HG03159 (cell line): ENCODE measurements around the gene AGXT2.

Source experiments
- ATAC-seq: cut with Tn5 transposase; IDR thresholded peaks from one replicate; pipeline ENCODE4 v1.9.1; 2021; ENCODE audit warnings: mild to moderate bottlenecking, moderate library complexity; ENCODE audit not compliant: unreplicated experiment

Gene AGXT2

DNA sequence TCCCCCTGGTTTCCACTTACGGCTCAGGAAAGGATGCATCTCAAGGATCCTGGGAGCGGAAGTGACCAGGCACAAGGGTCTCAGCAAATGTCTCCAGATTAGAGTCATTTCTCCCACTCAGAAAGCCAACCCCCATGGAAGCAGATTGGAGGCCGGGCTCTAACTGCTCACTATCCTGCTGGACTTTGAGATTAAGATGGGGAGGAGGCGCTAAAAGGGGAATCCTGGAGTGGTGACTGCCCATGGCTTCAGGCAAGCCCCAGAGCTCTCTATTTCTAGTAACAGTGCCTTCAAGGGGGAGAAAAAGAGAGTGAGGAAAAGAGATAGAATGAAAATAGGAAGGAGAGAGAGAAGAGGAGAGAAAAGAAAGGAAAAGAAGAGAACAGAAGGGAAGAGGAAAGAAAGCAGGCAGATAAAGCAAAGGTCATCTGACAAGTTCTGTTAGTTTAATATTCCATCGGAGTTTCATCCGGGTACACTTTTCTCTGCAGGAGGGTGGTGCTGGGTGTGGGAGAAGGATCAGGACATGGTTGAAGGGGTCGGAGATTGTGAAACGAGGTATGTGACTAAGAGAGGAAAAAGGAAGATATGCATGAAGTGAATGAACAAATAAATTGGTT, at the start of gene AGXT2:
Gene AGXT2 (minus strand): TSS at position 165 of the 620 bp plus-strand sequence. CDS start 57 bp downstream, at position 108.
- ATAC-seq: no peak

GRCh38 chr5:35096932-35097331, 49.2 kb upstream of the AGXT2 start:
- no peak for ATAC-seq

DNA sequence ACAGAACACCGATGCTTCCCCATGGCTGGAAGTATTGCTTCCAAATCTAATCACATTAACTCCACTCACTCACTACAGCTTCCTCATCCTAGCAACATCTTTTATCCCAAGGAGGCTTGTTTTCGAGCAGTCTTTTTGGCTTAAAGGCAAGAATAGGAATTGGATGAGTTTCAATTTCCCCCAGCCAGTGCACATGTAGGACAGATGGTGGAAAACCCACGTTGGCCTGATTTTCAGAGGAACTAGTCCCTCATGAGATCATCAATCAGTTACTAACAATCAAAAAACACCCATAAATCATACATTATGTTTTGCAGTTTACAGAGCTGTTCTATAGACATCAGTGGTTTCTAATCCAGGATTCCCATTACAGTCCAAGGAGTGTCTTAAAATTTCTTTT, 48.5 kb upstream of the AGXT2 start:
- ATAC-seq: no peak

DNA sequence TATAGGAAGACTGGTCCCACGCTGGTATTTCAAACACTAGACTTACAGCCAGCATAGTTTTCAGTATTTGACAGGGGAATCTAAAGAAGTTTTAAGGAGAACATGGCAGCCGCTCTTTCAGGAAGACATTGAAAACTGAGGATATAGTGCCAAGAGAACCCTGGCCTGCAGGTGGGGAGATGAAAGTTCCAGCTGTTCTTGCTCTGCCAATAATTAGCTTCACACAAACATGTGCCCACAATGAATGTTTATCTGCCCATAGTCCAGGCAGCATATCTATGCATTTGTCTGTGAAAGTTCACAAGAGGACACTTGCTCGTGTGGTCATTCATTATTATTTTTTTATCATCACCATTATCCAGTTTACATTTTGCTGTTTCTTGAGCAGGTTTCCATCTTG, 47.6 kb upstream of the AGXT2 start:
- ATAC-seq: no peak

DNA sequence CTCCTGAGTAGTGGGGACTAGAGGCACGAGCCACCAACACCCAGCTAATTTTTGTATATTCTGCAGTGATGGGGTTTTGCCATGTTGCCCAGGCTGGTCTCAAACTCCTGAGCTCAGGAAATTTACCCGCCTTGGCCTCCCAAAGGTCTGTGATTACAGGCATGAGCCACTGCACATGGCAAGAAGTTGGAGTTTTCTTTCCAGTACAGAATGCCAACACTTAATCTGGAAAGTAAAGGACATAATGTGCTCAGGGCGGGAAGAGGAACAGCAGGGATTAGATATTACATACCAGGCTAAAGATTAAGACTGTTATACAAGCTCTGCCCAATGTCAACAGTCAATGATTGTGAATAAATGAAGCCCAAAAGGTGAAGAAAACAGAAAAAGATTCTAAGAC, 47.2 kb upstream of the AGXT2 start:
- no peak for ATAC-seq

DNA sequence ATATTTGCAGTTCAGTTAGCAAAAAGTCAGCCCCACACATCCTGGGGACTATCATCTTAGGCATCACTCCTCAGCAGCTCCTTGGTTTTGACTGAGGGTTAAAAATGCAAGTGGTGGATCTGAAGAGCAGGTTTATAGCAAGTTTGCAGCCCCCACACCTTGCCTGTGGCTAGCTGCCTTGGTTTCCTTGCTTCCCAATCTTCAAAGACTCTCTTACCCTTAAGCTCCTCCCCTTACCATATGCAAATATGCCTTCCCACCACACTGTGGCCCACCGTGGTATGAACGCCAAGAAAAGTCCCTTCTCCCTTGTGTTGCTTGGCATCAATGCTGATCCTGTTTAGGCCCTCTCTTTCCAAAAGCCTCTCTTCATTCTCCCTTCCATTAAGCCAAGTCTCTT, 45.0 kb upstream of the AGXT2 start:
- no peak for ATAC-seq

DNA sequence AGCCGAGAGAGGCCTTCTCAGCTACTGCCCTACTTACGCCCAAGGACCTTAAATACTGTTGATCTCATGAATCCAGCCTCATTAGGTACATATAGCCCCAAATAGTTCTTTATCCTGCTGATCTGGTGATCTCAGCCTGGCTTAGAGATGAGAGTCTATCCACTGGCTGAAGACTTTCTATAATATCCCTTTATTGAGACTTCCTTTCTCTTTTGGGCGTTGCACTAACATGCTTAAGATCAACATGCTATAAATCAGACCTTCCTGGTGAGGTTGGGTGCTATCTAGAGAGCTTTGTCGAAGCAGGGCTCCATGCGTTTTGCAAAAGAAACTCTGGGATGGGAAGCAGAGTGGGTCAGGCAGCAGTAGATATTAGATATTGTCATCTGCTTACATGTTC, 44.0 kb upstream of the AGXT2 start:
- ATAC-seq: no peak

GRCh38 chr5:35089334-35090314, 41.9 kb upstream of the AGXT2 start:
- ATAC-seq: peak; percentile 75

GRCh38 chr5:35087991-35088390, 40.2 kb upstream of the AGXT2 start:
- ATAC-seq: no peak

DNA sequence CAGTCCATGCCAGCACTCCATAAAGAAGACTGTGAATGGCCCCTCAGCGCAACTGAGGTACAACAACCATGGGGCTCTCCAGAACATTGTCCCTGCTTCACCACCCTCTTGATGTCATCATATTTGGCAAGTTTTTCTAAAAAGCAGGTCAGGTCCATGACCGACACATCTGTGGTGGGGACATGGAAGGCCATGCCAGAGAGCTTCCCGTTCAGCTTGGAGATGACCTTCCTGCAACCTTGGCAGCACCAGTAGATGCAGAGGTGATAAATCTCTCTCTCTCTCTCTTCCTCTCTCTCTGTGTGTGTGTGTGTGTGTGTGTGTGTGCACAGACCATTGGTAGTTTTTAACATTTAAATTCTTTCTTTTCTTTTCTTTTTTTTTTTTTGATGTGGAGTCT, 35.4 kb upstream of the AGXT2 start:
- no peak for ATAC-seq

- ATAC-seq: no peak
These were observed 34.8 kb upstream of the AGXT2 start for GRCh38 chr5:35082530-35082929.

- ATAC-seq: no peak
These were observed 33.4 kb upstream of the AGXT2 start for GRCh38 chr5:35081134-35081533.

DNA sequence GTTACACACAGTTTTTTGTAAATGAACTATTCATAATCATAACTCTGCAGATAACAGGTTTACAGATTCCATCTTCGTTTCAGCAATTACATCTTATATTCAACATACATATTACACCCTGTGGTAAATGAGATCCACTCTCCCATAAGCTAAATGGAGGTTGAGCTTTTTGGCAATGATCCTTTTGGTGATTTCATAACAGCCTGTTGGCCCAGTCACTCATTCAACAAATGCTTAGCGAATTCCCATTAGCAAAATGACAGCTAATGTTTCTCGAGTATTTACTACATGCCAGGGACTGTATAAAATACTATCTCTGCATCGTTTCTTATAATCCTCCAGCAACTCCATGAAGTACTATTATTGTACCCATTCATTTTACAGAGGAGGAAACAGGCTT, 25.4 kb upstream of the AGXT2 start:
- no peak for ATAC-seq

DNA sequence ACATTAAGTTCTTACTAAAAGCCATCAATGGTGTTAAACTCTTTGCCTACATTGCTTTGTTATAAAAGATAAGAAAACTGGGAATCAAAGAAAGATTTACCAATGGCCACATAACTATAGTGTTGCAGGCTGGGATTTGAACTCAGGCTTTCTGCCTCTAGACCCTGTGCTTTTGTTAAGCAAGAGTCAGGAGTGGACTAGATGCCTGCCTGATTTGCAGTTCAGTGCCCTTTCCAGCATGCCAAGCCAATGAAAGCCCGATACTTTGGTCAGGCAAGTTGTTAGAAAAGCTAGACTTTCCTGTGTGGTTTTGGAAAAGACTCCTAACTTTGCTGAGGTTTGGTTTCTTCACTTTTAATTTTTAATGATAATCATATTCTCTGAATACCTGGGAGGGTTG, 21.4 kb upstream of the AGXT2 start:
- ATAC-seq: no peak

GRCh38 chr5:35067985-35068384, 20.2 kb upstream of the AGXT2 start:
- ATAC-seq: no peak

DNA sequence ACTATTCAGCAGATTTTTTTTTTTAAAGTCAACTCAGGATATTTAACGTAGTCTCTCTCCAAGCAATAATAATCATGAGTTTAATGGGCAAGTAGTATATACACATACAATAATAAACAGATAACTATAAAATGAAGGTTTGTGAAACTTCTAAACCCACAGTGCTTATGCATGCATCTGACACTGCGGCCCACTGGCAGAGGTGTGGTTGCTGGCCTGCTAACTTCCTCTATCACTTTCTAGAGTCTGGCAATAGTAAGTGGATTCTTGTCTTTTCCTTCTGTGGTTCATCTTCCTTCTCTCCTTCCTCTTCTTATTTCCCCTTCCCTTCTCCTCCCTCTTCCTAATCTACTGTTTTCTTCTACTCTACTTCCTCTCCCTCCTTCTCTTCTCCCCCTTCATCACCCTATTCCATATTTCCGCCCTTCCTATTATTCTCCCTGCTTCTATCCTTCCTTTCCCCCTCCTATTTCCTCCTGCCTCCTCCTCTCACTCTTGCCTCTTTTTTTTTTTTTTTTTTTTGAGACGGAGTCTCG, 18.6 kb upstream of the AGXT2 start:
- peak; percentile 97 for ATAC-seq

- no peak for ATAC-seq
These were observed 15.7 kb upstream of the AGXT2 start for GRCh38 chr5:35063414-35063813.

DNA sequence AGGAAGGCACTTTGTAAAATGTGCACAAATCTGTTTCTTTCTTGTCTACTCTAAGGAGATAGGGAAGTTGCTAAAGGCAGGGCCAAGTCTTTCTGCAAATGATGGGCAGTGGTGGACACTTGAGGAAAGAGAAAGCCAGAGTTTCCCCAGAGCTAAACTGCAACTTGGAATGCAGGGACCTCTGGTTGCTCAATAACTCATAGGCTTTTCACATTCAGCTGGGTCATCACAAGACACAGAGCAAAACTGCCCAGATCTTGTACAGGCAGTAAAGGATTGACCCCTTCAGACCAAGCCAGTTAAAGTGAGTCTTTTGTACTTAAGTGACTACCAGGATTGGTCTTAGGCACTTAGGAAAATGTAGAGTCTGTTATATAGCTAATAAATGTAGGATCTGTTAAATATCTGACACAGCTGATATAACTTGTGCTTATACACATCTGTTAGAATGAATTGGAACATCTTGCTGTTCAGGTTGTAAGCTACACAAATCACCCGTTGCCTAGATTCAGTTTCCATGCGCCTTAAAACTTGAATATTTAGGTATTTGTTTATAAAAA, 13.5 kb upstream of the AGXT2 start:
- ATAC-seq: no peak

- ATAC-seq: no peak
These were observed 12.5 kb upstream of the AGXT2 start for GRCh38 chr5:35060236-35060635.

DNA sequence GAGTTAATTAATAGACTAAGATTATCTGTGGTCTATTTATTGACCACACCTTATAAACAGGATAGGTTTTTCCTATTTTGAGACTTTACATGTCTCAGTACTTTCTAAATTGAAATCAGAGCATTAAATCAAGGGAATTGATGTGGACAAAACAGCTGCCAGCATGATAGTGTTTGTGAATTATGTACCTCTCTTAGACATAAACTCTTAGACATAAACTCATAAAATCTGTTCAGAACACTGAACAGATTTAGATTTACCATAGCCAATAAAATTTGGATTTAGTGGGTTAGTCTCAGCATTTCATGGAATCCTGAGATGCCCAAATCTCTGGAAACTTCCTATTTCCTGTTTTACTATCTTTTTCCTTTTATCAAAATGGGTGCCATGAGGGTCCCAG, 11.5 kb upstream of the AGXT2 start:
- no peak for ATAC-seq

- ATAC-seq: peak; percentile 96
These were observed 10.6 kb upstream of the AGXT2 start for GRCh38 chr5:35058374-35058788.

DNA sequence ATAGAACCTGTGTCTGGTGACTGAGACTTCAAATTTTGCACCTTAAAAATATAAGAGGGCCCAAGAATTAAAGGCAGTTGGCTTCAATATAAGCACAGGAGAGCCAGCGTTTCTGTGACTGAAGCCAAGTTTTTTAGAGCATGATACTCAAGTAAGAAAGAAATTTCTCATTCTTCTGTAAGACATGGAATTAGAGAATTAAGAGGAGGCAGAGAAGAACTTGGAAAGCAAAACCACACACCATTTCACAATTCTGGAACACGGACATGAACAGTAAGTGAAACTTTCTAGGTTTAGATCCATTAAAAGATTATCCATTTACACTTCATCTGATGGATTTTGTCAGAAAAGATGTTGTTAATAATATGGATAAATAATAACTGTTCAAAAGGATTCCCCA, 8.9 kb upstream of the AGXT2 start:
- ATAC-seq: no peak
